EH (cell line): ENCODE results near the gene SMAD3.

ENCODE experiments used
- DNase-seq: peaks from one replicate; pipeline ENCODE4 v3.0.0-alpha.2; 2015; ENCODE audit warnings: low read depth

The SMAD3 gene

GRCh38 chr15:67184208-67184925 lies 119.0 kb downstream of the SMAD3 start:
- no peak for DNase-seq

DNA sequence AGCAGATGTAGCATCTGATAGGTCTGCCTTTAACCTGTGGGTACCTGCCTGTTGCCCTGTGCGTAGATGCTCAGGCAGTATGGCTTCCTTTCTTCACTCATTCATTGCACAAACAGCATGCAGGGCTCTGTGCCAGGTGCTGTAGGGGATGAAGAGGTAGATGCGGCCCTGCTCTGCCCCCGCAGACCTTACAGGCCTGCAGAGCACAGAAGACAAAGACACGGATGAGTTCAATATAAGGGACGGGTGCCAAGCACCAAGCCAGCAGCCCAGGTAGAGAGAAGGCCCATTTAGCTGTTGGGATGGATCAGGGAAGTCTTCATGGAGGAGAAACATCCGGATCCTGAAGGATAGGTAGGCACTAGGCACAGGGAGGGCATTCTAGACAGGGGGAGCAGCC lies 119.6 kb downstream of the SMAD3 start:
- no peak for DNase-seq

- peak; percentile 76 for DNase-seq
These were observed 120.3 kb downstream of the SMAD3 start for GRCh38 chr15:67185621-67186225.

DNA sequence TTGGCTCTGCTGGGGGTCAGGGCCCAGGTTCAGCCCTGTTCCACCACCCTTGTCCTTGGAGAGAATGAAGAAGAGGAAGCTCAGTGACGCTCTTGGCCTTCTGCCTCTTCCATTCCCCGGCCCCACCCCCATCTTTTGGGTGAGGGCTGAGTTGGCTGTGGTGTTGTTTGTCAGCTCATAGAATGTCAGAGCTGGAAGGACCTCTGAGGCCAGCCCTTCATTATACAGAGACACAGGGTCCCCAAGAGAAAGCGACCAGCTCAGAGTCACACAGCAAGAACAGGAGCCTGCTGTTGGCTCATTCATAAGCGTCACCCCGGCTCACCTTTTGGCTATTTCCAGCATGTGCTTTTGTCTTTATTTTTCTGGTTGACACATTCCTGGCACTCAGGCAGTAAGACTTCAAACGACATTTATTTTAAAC lies 120.8 kb downstream of the SMAD3 start:
- DNase-seq: peak; percentile 41

GRCh38 chr15:67186688-67187087 lies 121.3 kb downstream of the SMAD3 start:
- no peak for DNase-seq

DNA sequence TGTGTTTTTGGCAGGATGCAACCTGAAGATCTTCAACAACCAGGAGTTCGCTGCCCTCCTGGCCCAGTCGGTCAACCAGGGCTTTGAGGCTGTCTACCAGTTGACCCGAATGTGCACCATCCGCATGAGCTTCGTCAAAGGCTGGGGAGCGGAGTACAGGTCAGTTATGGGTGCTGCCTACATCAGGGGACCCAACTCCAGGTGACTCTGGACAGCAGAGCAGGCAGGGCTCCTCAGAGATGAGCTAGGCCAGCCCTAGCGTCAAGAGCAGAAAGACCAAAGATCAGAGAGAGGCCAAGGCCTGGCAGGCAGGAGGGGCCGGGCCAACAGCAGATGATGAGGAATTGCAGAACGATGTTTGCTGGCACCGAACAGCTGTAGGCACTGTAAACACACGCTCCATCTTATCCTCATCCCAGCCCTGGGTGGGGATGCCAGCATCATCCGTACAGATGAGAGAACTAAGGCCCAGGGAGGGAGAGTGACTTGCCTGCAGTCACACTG lies 122.0 kb downstream of the SMAD3 start:
- no peak for DNase-seq

DNA sequence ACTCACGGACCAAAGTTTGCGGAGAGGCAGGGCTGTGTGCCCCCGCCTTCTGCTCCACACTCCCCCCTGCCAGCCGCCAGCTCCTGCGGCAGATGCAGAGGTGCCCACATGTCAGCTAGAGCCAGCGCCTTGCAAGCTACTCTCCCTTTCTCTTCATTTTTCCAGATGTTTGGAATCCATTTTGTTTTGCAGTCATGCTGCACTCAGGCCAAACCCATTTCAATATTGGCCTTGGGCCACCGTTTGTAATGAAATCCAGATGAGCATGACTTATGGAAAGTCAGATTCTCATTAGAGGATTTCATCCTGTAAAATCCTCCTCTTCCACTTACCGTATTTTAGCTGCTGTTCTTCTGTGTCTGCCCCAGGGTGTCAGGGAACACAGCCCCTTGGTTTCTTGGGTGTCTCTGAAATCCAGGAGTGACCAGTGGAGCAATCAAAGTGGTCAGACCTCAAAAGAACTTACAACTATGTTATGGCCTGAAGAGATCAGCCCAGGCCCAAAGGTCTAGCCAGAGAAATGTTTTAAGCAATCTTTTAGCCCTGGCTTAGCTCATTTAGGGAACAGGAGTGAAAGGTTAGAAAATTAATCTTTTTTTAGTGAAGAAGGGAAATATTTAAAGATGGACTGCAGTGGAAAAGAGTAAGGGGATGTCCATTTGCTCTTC lies 123.3 kb downstream of the SMAD3 start:
- DNase-seq: peak; percentile 91

GRCh38 chr15:67189326-67190051 lies 124.1 kb downstream of the SMAD3 start:
- no peak for DNase-seq

DNA sequence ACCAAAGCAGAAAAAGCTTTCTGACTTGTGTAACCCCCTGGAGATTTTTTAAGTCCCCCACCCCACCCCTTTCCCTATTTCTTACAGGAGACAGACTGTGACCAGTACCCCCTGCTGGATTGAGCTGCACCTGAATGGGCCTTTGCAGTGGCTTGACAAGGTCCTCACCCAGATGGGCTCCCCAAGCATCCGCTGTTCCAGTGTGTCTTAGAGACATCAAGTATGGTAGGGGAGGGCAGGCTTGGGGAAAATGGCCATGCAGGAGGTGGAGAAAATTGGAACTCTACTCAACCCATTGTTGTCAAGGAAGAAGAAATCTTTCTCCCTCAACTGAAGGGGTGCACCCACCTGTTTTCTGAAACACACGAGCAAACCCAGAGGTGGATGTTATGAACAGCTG lies 124.9 kb downstream of the SMAD3 start:
- DNase-seq: no peak

DNA sequence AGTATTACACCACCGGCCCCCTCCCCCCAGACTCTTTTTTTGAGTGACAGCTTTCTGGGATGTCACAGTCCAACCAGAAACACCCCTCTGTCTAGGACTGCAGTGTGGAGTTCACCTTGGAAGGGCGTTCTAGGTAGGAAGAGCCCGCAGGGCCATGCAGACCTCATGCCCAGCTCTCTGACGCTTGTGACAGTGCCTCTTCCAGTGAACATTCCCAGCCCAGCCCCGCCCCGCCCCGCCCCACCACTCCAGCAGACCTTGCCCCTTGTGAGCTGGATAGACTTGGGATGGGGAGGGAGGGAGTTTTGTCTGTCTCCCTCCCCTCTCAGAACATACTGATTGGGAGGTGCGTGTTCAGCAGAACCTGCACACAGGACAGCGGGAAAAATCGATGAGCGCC lies 125.4 kb downstream of the SMAD3 start:
- DNase-seq: peak; percentile 0

DNA sequence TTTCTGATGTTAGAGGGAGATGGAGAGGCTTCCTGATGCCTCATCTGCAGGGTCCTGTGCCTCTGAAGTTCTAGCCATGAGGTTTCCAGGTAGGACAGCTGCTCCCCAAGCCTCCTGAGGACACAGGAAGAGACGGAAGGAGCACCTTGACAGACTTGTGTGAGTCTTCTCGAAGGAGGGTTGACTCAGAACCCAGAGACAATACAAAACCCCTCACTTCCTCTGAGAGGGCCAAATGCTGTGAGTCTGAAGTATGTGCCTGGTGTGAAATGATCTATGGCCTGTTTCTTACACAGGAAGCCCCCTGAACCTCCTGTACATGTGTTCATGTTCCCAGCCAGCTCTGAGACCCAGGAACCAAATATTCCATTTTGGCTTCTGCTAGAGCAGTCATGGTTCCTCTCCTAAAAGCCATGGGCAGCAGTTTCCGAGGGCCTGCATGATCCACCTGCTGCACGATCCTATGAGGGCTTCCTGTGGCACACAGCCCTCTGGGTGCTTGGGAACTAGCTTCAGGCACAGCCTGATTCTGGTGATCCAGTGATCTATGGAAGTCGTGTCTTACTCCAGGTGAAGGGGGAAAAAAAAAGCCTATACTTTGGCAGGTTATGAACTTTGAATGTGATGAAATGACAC lies 126.9 kb downstream of the SMAD3 start:
- peak; percentile 3 for DNase-seq

DNA sequence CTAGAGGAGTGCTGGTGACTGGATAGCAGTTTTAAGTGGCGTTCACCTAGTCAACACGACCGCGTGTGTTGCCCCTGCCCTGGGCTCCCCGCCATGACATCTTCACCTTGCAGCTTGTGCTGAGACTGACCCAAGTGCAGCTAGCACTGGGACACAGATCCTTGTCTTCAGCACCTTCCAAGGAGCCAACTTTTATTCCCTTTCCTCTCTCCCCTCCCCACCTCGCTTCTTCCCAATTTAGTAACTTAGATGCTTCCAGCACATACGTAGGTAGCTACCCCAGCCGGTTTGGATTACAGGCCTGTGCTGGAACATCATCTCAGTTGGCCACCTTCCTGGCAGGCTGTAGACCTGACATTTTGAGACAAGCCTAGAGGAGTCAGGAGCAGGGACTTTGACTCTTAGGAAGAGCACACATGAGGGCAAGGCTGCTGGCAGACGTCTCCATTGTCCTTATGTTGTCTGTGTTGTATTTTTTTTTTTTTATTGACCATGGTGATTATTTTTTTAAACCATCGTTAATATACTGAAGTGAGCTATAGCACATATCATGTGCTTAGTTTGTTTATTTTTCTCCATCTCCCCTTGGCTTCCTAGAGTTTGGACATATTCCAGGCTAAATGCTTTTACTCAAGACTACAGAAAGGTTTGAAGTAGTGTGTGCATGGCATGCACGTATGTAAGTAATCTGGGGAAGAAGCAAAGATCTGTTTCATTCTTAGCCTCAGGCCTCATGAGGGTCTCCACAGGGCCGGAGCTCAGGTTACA lies 128.0 kb downstream of the SMAD3 start:
- peak; percentile 1 for DNase-seq

DNA sequence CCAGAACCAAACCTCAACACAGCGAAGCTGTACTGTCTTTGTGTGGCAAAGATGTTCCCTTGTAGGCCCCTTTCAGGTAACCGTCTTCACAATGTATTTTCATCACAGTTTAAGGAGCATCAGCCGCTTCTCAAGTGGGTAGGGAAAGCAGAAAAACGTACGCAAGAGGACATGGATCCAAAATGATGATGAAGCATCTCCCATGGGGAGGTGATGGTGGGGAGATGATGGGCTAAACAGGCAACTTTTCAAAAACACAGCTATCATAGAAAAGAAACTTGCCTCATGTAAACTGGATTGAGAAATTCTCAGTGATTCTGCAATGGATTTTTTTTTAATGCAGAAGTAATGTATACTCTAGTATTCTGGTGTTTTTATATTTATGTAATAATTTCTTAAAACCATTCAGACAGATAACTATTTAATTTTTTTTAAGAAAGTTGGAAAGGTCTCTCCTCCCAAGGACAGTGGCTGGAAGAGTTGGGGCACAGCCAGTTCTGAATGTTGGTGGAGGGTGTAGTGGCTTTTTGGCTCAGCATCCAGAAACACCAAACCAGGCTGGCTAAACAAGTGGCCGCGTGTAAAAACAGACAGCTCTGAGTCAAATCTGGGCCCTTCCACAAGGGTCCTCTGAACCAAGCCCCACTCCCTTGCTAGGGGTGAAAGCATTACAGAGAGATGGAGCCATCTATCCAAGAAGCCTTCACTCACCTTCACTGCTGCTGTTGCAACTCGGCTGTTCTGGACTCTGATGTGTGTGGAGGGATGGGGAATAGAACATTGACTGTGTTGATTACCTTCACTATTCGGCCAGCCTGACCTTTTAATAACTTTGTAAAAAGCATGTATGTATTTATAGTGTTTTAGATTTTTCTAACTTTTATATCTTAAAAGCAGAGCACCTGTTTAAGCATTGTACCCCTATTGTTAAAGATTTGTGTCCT lies 129.0 kb downstream of the SMAD3 start:
- DNase-seq: no peak

- no peak for DNase-seq
These were observed 129.9 kb downstream of the SMAD3 start for GRCh38 chr15:67195305-67195704.

- no peak for DNase-seq
These were observed 130.8 kb downstream of the SMAD3 start for GRCh38 chr15:67196222-67196621.

DNA sequence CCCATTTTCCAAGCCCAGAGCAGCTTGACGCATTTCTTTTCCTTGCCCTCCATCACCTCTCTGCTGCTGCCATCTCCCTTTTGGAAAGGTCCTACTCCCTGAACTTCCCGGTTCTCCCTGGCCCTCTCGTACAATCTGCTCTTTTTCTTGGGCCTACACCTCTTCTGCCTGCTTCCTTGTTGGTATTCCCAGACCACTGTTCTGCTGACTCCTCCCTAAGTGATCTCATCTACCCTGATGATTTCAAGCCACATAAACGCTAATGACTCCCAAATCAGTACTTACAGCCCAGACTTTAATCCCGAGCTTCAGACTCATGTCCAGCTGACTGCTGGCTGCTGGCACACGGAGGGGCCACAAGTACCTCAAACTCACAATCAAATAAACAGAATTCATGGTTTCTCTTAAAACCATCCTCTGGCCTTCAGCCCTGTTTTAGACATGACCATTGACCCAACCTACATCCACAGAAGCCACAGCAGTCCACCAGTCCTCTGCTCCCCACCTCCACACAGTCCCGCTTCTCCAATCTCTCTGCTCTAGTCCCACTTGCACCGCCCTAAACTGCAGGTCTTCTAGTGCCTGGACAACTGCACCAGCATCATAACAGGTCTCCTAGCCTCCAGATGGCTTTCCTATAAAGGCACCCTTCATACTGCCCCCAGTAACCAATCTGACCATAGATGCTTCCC lies 131.4 kb downstream of the SMAD3 start:
- peak; percentile 92 for DNase-seq

DNA sequence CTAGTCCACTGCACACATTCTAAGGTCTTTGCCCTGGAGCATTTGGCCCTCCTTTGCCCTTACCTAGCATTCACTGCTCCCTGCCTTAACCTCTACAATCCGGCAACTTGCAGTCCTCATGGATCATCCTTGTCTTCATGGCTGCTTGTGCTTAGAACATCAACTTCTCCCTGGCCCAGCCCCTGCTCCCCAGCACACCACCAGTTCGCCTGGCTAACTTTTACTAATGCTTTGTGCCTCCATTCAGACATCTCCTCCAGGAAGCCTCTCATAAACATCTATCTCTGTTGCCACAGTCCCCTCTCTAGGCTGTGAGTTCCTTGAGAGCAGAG lies 131.9 kb downstream of the SMAD3 start:
- peak; percentile 31 for DNase-seq

- DNase-seq: no peak
These were observed 132.9 kb downstream of the SMAD3 start for GRCh38 chr15:67198157-67198754.

- DNase-seq: peak; percentile 67
These were observed 134.0 kb downstream of the SMAD3 start for GRCh38 chr15:67199391-67199790.
